Mammary epithelial cell (primary cell): ENCODE results near the gene DIS3L2.

Experiments
- CTCF ChIP-seq, 2 donors: IDR thresholded peaks in 1 of 2; conservative IDR thresholded peaks in 1 of 2; 2 replicates each; pipeline ENCODE4 v1.5.1; 2011 to 2012; ENCODE audit warnings: inconsistent platforms in 2 of 2, low read length in 2 of 2, mild to moderate bottlenecking in 2 of 2, control low read depth in 1 of 2, low read depth in 1 of 2; ENCODE audit not compliant: insufficient read depth in 1 of 2; ENCODE audit errors: extremely low read depth in 1 of 2
- EZH2 ChIP-seq: IDR thresholded peaks from 2 replicates; pipeline ENCODE4 v1.6.1; 2012; ENCODE audit warnings: low read length, inconsistent platforms, borderline replicate concordance

DNA sequence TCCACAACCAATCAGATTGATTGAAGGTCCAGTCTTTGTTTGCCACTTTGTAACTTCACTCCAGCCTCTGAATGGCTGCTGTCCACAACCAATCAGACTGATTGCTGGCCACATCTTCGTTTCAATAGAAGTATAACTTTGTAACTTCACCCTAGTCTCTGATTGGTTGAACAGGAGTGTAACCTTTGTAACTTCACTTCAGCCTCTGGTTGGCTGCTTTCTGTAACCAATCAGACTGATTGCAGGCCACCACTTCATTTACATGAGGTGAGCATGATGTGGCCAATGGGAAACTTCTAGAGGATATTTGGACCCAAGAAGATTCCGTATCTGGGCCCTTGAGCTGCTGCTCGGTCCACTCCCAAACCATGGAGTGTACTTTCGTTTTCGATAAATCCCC, 400.1 kb downstream of the DIS3L2 start:
- TF ChIP-seq CTCF (conservative IDR thresholded peaks at IDR 0.05 in 1 of 2, IDR thresholded peaks at IDR 0.05 in 1 of 2; ENCODE audit: extremely low read depth in 1 of 2, insufficient read depth in 1 of 2, low read depth in 1 of 2, low read length in 2 of 2) (no peak), EZH2 (no peak)
